Measurements from ENCODE around the gene NTSR2. TPM values are rescaled to one million over a fixed set of nuclear protein-coding genes. Genes with fewer than 3 reads are reported as not detected.

The NTSR2 gene
- total RNA-seq, 1 donor from 2014 or later: not detected

DNA sequence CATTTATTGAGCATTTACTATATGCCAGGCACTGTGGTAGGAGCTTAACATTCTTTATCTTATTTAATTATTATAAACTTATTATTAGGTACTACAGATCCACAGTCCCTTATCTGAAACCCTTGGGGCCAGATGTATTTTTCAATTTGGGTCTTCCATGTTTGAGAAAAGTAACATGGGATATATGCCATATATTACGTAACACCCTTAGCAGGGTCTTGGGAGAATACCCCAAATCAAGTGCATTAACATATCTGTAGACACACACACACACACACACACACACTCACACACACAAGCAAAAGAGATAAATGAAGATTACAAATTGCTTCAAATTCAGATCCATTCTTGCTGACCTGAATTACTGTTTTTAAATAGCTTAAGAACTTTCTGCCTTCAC lies 13.7 kb downstream of the NTSR2 start:
- intact Hi-C loops (cut with DNase I): no loop called here
- no peak overlapping the region for H3K4me3 ChIP-seq
- peaks cover under 1% of the 10 kb centered on the region for H3K27me3 ChIP-seq
- H3K27ac ChIP-seq: no peak overlapping the region
- ATAC-seq: no peak
- H3K4me1 ChIP-seq: no peaks in the 10 kb centered on the region
- no peaks in the 10 kb centered on the region for H3K36me3 ChIP-seq
- H3K9me3 ChIP-seq: no peaks in the 10 kb centered on the region
- DNase-seq: no peak
- TF ChIP-seq, protein P1, sequence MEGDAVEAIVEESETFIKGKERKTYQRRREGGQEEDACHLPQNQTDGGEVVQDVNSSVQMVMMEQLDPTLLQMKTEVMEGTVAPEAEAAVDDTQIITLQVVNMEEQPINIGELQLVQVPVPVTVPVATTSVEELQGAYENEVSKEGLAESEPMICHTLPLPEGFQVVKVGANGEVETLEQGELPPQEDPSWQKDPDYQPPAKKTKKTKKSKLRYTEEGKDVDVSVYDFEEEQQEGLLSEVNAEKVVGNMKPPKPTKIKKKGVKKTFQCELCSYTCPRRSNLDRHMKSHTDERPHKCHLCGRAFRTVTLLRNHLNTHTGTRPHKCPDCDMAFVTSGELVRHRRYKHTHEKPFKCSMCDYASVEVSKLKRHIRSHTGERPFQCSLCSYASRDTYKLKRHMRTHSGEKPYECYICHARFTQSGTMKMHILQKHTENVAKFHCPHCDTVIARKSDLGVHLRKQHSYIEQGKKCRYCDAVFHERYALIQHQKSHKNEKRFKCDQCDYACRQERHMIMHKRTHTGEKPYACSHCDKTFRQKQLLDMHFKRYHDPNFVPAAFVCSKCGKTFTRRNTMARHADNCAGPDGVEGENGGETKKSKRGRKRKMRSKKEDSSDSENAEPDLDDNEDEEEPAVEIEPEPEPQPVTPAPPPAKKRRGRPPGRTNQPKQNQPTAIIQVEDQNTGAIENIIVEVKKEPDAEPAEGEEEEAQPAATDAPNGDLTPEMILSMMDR (IDR thresholded peaks at IDR 0.05): no peak

DNA sequence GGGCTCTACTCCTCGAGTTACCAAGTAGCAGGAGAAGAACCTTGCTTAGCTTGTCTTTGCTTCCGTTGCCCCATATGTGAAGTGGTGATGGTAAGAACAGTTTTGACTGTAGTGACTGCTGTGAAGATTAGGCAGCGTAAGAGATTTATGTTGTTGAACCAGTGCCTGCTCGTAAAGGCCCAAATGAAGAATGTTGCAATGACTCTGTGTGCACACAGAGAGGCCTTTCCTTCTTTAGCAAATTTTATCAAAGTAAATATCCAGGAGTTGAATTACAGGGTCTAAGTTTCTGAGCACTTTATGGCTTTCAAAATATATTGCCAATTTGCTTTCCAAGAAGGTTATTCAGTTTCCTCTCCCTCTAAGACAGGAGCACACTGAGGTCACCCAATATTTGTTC lies 14.5 kb downstream of the NTSR2 start:
- DNase-seq (no peak), ATAC-seq (no peak)

GRCh38 chr2:11652553-11652952 lies 17.4 kb downstream of the NTSR2 start:
- ATAC-seq (no peak), DNase-seq (no peak)
- intact Hi-C loops (cut with DNase I): no loop called here
- no peak overlapping the region for H3K4me3 ChIP-seq
- H3K9me3 ChIP-seq: no peaks in the 10 kb centered on the region
- no peaks in the 10 kb centered on the region for H3K27me3 ChIP-seq
- no peaks in the 10 kb centered on the region for H3K36me3 ChIP-seq
- TF ChIP-seq, protein P1 (IDR thresholded peaks at IDR 0.05): no peak
- no peak overlapping the region for H3K27ac ChIP-seq
- H3K4me1 ChIP-seq: no peaks in the 10 kb centered on the region

More for the DNA sequence above, 14.5 kb downstream of the NTSR2 start:
- Histone ChIP-seq H3K36me3 (no peaks in the 10 kb centered on the region), H3K27ac (no peak overlapping the region), H3K9me3 (no peaks in the 10 kb centered on the region), H3K4me3 (no peak overlapping the region), H3K4me1 (no peaks in the 10 kb centered on the region), H3K27me3 (no peaks in the 10 kb centered on the region)
- intact Hi-C loops (cut with DNase I): no loop called here
- TF ChIP-seq, protein P1 (IDR thresholded peaks at IDR 0.05): no peak

DNA sequence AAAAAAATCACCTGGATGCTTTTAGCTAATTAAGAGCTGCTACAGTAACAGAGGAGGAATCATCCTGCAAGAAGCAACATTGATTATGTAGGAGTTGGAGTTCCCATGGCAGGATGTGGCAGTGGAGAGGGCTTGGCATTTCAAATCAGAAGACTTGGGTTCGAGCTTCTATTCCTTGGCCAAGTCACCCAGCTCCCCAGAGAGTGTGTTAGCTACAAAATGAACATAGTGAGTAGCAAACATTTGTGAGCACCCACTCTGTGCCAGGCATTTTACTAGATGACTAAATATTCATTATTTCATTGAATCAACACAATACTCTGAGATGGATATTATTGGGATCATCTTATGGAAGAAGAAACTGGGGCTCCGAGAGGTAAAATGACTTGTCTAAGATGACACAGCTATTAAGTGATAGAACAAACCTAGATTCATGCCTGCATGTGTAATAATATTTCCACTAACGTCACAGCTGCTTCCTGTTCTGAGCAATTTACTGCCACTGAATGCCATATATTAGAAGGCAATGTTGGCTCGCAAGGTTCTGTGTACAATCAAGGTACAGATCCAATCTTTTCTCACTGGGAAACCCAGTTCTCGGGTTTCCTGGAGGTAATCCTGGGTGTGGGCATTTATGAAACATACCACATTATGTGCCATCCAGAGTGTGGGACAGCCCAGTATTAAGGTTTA lies 18.0 kb downstream of the NTSR2 start:
- TF ChIP-seq, protein P1 (IDR thresholded peaks at IDR 0.05): no peak
- DNase-seq (no peak), ATAC-seq (no peak)
- H3K4me1 ChIP-seq: no peaks in the 10 kb centered on the region
- H3K27me3 ChIP-seq: no peaks in the 10 kb centered on the region
- H3K9me3 ChIP-seq: no peaks in the 10 kb centered on the region
- H3K36me3 ChIP-seq: no peaks in the 10 kb centered on the region
- intact Hi-C loops (cut with DNase I): no loop called here
- no peak overlapping the region for H3K4me3 ChIP-seq
- no peak overlapping the region for H3K27ac ChIP-seq

GRCh38 chr2:11649093-11649492 lies 20.9 kb downstream of the NTSR2 start:
- ATAC-seq (no peak), DNase-seq (no peak)
- no peak overlapping the region for H3K27ac ChIP-seq
- TF ChIP-seq, protein P1 (IDR thresholded peaks at IDR 0.05): no peak
- H3K4me3 ChIP-seq: no peak overlapping the region
- H3K9me3 ChIP-seq: no peaks in the 10 kb centered on the region
- intact Hi-C loops (cut with DNase I): no loop called here
- H3K27me3 ChIP-seq: no peaks in the 10 kb centered on the region
- H3K4me1 ChIP-seq: no peaks in the 10 kb centered on the region
- H3K36me3 ChIP-seq: no peaks in the 10 kb centered on the region
